Parathyroid adenoma (tissue), 2 donors: ENCODE results near the gene TRMT6.
A peak's percentile ranks its signal among the peaks of the same experiment; 100 is the strongest.

Experiments
- H2AFZ ChIP-seq: fragments of 300-600 bp; sonication (generic); one replicate; pipeline ENCODE4 v1.7.0; 2017; ENCODE audit warnings: antibody characterized with exemption, mild to moderate bottlenecking
- H3K27ac ChIP-seq: fragments of 300-600 bp; sonication (generic); one replicate; pipeline ENCODE4 v1.7.0; 2017
- H3K27me3 ChIP-seq: fragments of 300-600 bp; sonication (generic); one replicate; pipeline ENCODE4 v1.7.0; 2017; ENCODE audit warnings: low read length; ENCODE audit not compliant: control insufficient read depth, insufficient read depth
- H3K36me3 ChIP-seq: fragments of 300-600 bp; sonication (generic); one replicate; pipeline ENCODE4 v1.7.0; 2017; ENCODE audit warnings: low read length; ENCODE audit not compliant: control insufficient read depth, insufficient read depth
- H3K4me1 ChIP-seq: fragments of 300-600 bp; sonication (generic); one replicate; pipeline ENCODE4 v1.7.0; 2017; ENCODE audit warnings: control low read depth
- H3K4me2 ChIP-seq: fragments of 300-600 bp; sonication (generic); one replicate; pipeline ENCODE4 v1.7.0; 2017; ENCODE audit warnings: low read length
- H3K4me3 ChIP-seq: fragments of 300-600 bp; sonication (generic); one replicate; pipeline ENCODE4 v1.7.0; 2017; ENCODE audit warnings: low read depth, low read length
- H3K79me2 ChIP-seq: fragments of 300-600 bp; sonication (generic); one replicate; pipeline ENCODE4 v1.7.0; 2017; ENCODE audit warnings: control low read depth
- H3K9ac ChIP-seq: fragments of 300-600 bp; sonication (generic); one replicate; pipeline ENCODE4 v1.7.0; 2017; ENCODE audit warnings: mild to moderate bottlenecking
- H3K9me3 ChIP-seq: fragments of 300-600 bp; sonication (generic); one replicate; pipeline ENCODE4 v1.7.0; 2017; ENCODE audit warnings: low read length; ENCODE audit not compliant: control insufficient read depth
- TF ChIP-seq, protein P1 (sequence below): fragments of 300-600 bp; sonication (generic); IDR thresholded peaks from one replicate; pipeline ENCODE4 v1.7.0; 2017; ENCODE audit warnings: antibody characterized with exemption, mild to moderate bottlenecking
- donor health status: primary hyperparathyroidism.

Gene TRMT6

DNA sequence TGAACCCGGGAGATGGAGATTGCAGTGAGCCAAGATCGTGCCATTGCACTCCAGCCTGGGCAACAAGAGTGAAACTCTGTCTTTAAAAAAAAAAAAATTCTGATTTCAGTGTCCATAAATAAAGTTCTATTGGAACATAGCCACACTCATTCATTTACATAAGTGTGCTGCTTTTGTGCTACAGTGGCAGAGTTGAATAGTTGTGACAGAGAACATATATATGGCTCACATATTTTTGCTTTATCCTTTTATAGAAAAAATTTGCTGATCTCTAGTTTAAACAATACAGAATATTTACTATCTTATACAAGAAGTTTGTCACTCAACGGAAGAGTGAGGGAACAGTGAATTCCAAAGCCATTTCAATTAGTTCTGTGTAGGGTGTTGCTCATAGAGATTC is 18.1 kb upstream of the TRMT6 start:
- H3K27me3 ChIP-seq = no peaks in the 10 kb centered on the region
- no peak overlapping the region for H3K4me3 ChIP-seq
- TF ChIP-seq, protein P1, sequence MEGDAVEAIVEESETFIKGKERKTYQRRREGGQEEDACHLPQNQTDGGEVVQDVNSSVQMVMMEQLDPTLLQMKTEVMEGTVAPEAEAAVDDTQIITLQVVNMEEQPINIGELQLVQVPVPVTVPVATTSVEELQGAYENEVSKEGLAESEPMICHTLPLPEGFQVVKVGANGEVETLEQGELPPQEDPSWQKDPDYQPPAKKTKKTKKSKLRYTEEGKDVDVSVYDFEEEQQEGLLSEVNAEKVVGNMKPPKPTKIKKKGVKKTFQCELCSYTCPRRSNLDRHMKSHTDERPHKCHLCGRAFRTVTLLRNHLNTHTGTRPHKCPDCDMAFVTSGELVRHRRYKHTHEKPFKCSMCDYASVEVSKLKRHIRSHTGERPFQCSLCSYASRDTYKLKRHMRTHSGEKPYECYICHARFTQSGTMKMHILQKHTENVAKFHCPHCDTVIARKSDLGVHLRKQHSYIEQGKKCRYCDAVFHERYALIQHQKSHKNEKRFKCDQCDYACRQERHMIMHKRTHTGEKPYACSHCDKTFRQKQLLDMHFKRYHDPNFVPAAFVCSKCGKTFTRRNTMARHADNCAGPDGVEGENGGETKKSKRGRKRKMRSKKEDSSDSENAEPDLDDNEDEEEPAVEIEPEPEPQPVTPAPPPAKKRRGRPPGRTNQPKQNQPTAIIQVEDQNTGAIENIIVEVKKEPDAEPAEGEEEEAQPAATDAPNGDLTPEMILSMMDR = no peak
- H3K27ac ChIP-seq = no peak overlapping the region
- no peak overlapping the region for H2AFZ ChIP-seq
- no peaks in the 10 kb centered on the region for H3K9me3 ChIP-seq
- H3K4me2 ChIP-seq = no peak overlapping the region
- no peaks in the 10 kb centered on the region for H3K4me1 ChIP-seq
- H3K9ac ChIP-seq = no peak overlapping the region
- H3K36me3 ChIP-seq = no peaks in the 10 kb centered on the region
- no peaks in the 10 kb centered on the region for H3K79me2 ChIP-seq

DNA sequence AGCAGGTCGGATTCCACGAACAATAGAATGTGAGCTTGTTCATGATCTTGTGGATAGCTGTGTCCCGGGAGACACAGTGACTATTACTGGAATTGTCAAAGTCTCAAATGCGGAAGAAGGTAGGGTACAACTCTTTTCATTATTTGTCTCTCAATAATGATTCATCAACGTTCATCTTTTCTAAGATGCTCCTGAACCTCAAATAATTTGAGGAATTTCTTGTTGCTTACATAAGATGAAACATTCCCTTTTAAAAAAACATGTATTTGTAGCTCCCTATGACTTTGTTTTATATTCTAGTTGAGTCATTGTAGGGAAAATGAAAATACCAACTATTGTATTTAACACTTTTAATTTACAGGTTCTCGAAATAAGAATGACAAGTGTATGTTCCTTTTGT is 17.1 kb upstream of the TRMT6 start:
- no peak overlapping the region for H3K27ac ChIP-seq
- no peak overlapping the region for H3K4me3 ChIP-seq
- H3K4me1 ChIP-seq = no peaks in the 10 kb centered on the region
- no peaks in the 10 kb centered on the region for H3K79me2 ChIP-seq
- TF ChIP-seq, protein P1 = no peak
- H3K4me2 ChIP-seq = no peak overlapping the region
- no peaks in the 10 kb centered on the region for H3K36me3 ChIP-seq
- H3K9ac ChIP-seq = no peak overlapping the region
- H3K27me3 ChIP-seq = no peaks in the 10 kb centered on the region
- no peaks in the 10 kb centered on the region for H3K9me3 ChIP-seq
- H2AFZ ChIP-seq = no peak overlapping the region

DNA sequence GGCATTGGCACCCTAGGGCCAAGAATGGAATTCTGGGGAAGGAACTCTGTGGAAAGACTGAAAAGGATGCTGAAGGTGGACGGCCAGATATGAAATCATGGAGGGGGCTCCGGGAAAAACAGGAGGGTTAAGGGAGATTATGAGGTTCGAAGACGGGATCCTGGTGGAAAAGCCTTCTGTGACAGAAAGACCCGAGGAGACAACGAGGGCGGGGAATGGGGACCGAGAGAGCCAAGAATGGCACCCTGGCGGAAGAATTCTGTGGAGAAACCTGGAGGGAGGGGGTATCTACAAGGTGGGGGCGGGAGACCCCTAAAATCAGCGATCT is 426 bp downstream of the TRMT6 start:
- no peaks in the 10 kb centered on the region for H3K36me3 ChIP-seq
- H3K9me3 ChIP-seq = no peaks in the 10 kb centered on the region
- no peaks in the 10 kb centered on the region for H3K79me2 ChIP-seq
- peak overlapping the region; percentile 92 for H2AFZ ChIP-seq
- H3K27ac ChIP-seq = peak overlapping the region; percentile 72
- no peaks in the 10 kb centered on the region for H3K27me3 ChIP-seq
- H3K4me2 ChIP-seq = peak overlapping the region; percentile 80
- H3K4me3 ChIP-seq = peak overlapping the region; percentile 64
- TF ChIP-seq, protein P1 = no peak
- peak overlapping the region; percentile 23 for H3K9ac ChIP-seq
- peaks cover 2% of the 10 kb centered on the region for H3K4me1 ChIP-seq

DNA sequence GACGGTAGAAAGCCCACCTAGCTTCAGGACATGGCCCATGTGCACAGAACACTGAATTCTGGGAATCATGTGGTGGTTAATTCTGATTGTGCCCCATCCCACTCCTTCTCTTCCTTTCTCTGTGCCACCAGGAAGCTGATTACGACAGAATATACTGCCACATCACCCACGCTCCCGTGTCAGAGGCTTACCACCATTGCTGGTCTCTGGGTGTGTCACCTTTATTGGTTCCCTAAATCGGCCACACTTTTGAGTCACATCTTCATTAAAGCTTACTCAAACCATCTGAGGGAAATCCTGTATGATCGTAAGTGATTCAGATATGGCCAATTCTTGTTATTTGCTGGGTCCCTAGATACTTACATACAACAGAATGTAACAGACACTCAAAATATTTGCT is 3.1 kb downstream of the TRMT6 start:
- no peak overlapping the region for H3K27ac ChIP-seq
- TF ChIP-seq, protein P1 = no peak
- no peaks in the 10 kb centered on the region for H3K79me2 ChIP-seq
- peaks cover 2% of the 10 kb centered on the region for H3K4me1 ChIP-seq
- H3K4me2 ChIP-seq = no peak overlapping the region
- H3K9me3 ChIP-seq = no peaks in the 10 kb centered on the region
- no peaks in the 10 kb centered on the region for H3K27me3 ChIP-seq
- no peak overlapping the region for H2AFZ ChIP-seq
- H3K36me3 ChIP-seq = no peaks in the 10 kb centered on the region
- no peak overlapping the region for H3K9ac ChIP-seq
- no peak overlapping the region for H3K4me3 ChIP-seq

DNA sequence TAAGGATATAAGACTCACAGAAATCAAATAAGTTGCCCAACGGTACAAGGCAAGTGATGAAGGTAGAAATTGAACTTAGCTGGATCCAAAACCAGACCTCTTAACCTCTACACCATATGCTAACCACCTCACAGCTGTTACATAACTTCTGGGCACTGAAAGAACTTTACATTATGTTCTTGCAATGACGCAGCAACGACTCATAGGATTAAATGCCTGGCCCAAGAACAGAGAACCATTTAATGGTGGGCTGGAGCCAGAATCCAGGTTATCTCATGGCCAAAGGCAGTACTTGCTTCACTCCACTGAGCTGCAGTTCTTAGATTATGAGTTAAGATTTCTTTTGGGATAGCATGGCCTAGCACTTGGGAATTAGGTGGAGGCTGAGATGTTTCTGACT is 4.4 kb downstream of the TRMT6 start:
- Histone ChIP-seq H3K4me1 (no peaks in the 10 kb centered on the region), H2AFZ (no peak overlapping the region), H3K79me2 (no peaks in the 10 kb centered on the region), H3K9me3 (no peaks in the 10 kb centered on the region), H3K27me3 (no peaks in the 10 kb centered on the region), H3K27ac (no peak overlapping the region), H3K4me2 (no peak overlapping the region), H3K9ac (no peak overlapping the region), H3K4me3 (no peak overlapping the region), H3K36me3 (no peaks in the 10 kb centered on the region)
- TF ChIP-seq, protein P1 = no peak
